Hypothalamus (tissue), 51 donors: ENCODE measurements around the gene FBXO42.

Source experiments
- DNase-seq, 51 donors: peaks; one replicate each; lab custom pipeline; 2025; lab: John Stamatoyannopoulos, UW

FBXO42 gene

GRCh38 chr1:16208270-16208987 is 143.9 kb downstream of the FBXO42 start:
- no peak for DNase-seq

DNA sequence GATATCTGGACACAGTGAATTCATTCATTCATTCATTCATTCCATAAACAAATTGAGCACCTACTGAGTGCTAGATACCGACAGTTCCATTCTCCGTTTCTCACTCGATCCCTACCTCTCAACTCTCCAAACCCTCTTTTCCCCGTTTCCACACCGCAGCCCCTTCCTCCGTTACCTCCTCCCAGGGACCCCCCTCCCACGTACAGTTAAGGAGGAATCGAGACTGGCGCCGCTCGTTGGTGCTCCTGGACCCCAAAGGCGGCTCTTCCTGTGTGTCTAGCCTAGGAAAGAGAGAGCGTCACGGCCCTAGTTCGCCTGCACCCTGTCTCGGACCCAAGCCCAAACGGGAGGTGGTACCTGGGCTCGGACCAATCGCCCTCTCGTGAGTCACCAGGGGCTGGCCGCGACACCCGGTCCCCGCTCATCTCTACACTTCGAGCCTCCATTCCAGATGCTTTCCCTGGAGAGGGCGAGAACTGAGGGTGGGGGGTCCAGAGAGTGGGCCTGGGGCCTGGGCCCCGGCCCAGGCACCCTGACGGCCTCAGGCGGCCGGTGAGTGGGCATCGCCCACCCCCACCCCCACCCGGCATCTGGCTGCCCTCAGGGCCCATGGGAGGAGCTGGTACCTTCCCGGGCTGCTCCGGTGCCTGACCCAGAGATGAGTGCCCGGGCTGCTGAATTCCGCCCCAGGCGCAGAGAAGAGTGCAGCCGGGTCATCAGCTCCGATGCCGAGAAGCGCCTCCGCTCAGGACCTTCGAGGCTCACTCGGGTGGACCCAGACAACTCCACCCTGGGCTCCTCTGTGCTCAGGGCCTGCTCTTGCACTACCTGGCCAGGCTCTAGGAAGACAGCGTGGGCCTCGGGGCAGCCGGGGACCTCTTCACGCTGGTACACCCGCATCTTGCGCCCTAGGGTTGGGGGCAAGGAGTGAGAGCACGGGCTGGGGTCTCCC is 144.7 kb downstream of the FBXO42 start:
- no peak for DNase-seq

DNA sequence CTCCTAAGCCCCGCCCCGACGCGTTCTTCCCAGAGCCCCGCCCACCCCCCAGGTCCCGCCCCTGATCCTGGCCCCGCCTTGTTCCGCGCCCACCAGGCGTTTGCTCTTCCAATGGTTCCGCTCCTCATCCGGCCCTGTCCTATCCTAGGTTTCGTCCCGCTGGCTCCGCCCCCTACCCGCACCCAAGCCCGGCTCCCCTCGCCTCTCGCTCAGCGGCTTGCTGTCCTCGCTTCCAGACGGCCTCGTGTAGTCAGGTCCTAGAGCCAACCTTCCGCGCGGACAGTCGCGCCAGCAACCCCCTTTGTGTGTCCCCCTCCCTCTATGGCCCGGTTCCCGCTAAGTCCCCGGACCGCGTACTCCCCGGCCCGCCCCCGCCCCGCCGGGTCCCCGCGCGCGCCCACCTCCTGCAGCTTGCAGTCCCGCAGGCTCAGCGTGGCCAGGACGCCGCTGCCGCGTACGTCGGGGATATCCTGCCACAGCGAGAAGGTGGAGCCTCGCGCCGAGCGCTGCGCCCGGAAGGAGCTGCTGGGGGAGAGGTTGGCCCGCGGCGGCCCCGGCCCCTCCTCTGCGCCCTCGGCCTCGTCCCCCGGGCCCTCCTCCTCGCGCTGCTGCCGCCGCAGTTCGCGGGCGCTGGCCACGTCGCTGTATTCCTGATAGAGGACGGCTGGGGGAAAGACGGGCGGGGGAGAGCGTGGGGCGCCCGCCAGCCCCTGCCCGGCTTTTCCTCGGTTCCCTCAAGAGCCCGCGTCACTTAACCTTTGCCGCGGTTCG is 145.5 kb downstream of the FBXO42 start:
- DNase-seq, result peak; percentile 20 to 95 (median 83)

GRCh38 chr1:16205891-16206546 is 146.3 kb downstream of the FBXO42 start:
- DNase-seq, result peak in 3 of 51 donors; percentile 11 to 43 (median 42)

DNA sequence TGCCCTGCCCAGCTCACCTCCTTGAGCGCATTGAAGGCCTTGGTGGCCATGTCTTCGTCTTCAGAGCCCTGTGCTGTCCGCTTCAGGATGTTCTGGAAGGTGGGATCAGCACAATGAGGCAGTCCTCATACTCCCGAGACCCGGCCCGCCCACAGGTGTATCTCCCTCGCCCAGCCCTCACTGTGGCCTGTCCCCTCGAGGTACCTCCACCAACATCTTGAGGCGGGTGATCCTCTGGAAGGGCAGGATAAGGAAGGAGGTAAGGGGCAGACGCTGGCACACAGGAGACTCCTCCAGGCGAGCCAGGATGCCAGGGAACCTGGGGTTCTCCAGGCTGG is 147.0 kb downstream of the FBXO42 start:
- DNase-seq, result no peak

GRCh38 chr1:16204634-16205333 is 147.5 kb downstream of the FBXO42 start:
- DNase-seq, result no peak

DNA sequence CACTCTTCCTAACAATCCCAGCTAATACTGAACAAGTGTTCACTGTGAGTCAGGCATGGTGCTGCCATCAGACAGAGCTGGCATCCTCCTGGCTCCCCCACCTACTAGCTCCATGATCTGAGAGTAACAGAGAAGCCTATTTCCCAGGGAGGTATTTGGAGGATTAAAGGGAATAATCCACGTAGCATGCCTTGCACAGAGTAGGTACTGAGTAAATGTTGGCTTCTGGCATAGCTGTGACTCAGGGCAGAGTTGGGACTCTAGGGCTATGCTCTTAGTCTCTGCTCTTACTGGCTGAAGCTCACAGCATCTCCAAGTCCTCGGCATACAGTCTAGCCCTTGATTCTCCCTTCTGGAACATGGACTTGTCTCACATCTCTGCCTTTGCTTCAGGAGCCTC is 148.1 kb downstream of the FBXO42 start:
- DNase-seq, result no peak

GRCh38 chr1:16203550-16203949 is 148.7 kb downstream of the FBXO42 start:
- no peak for DNase-seq

- no peak for DNase-seq
Observed at GRCh38 chr1:16202281-16203210, 149.7 kb downstream of the FBXO42 start.

DNA sequence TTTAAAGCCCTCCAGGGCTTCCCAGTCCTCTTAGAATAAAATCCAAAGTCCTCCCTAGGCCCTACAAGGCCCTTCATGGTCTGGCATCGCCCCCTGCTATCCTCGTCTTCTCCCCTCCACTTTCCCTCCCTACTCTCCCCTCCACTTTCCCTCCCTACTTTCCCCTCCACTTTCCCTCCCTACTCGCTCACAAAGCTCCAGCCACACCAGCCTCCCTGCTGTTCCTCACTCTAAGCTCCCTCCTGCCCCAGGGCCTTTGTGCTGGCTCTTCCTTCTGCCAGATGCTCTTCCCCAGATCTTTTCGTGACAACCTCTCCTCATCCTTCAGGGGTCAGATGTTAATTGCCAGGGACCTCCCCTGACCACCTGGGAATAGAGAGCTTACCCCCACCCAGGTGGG is 152.6 kb downstream of the FBXO42 start:
- no peak for DNase-seq

- no peak for DNase-seq
Observed at GRCh38 chr1:16199157-16199501, 153.2 kb downstream of the FBXO42 start.

DNA sequence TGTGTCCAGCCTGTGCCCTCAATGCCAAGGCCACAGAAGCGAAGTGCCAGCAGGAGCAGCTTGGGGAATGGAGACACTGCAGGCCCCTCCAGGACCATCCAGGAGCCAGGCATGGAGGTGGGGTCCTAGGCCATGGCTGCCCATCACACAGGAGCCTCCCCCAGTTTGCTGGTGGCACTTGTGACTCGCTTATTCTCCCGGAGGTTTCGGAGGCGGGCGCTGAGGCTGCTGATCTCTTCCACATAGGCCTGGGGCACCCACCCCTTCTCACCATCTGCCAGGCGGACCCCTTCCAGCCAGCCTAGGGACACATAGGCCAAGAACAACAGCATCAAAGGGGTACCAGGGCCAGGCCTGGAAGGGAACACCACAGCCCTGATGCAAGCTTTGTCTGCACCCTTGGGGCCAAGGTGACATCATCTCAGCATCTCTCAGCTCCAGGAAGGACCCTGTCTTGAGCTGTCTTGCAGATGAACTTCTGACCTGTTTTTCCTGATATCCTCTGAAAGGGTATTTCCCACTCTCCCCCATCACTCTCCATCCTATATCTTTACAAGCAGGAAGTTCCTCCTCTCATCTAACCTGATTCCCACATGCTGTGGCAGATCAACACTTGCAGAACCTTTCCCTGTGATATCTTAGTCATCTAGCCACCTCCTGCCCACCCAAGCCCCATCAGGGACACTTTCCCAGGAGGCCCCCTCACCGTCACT is 153.7 kb downstream of the FBXO42 start:
- DNase-seq, result no peak

- no peak for DNase-seq
Observed at GRCh38 chr1:16196874-16197273, 155.4 kb downstream of the FBXO42 start.
